HepG2 (cell line): ENCODE data around the gene FAM219B. TPM values are rescaled to one million over a fixed set of nuclear protein-coding genes. Genes with fewer than 3 reads are reported as not detected.

Experiments used
- ATM ChIP-seq: fragments of 450-650 bp; IDR thresholded peaks from 2 replicates; pipeline ENCODE4 v1.7.1; 2017; ENCODE audit warnings: mild to moderate bottlenecking, borderline replicate concordance
- CTCF ChIP-seq: sonication (generic); formaldehyde crosslinking; IDR thresholded peaks from 2 replicates; pipeline ENCODE4 v1.5.0; 2020; ENCODE audit warnings: mild to moderate bottlenecking, missing genetic modification reagents, moderate library complexity
- FOXA1 ChIP-seq, 2 experiments: fragments of 450-650 bp in 1 of 2; sonication (generic) in 1 of 2; formaldehyde crosslinking in 1 of 2; IDR thresholded peaks; 2 replicates each; pipeline versions ENCODE4 v1.4.0 to v1.6.1; 2016 to 2020; ENCODE audit warnings: missing genetic modification reagents in 1 of 2
- GMEB1 ChIP-seq: sonication (generic); formaldehyde crosslinking; IDR thresholded peaks from 2 replicates; pipeline ENCODE4 v1.5.1; 2020; ENCODE audit warnings: missing genetic modification reagents, mild to moderate bottlenecking, borderline replicate concordance
- HDAC6 ChIP-seq: fragments of 200-600 bp; sonication (generic); IDR thresholded peaks from 2 replicates; pipeline ENCODE4 v1.7.0; 2017; ENCODE audit warnings: mild to moderate bottlenecking, antibody characterized with exemption, low read length, low read depth
- MTA3 ChIP-seq: sonication (generic); formaldehyde crosslinking; IDR thresholded peaks from 2 replicates; pipeline ENCODE4 v1.4.0; 2020; ENCODE audit warnings: missing genetic modification reagents
- MTF1 ChIP-seq: sonication (generic); formaldehyde crosslinking; IDR thresholded peaks from 2 replicates; pipeline ENCODE4 v1.5.0; 2020; ENCODE audit warnings: missing genetic modification reagents
- PAXIP1 ChIP-seq: sonication (generic); formaldehyde crosslinking; conservative IDR thresholded peaks from 2 replicates; pipeline ENCODE4 v1.4.0; 2020; ENCODE audit warnings: mild to moderate bottlenecking, missing genetic modification reagents, moderate library complexity
- POLR2G ChIP-seq: fragments of 200-400 bp; formaldehyde crosslinking; IDR thresholded peaks from 2 replicates; pipeline ENCODE4 v1.6.1; 2018; ENCODE audit warnings: mild to moderate bottlenecking, low read depth, low read length, moderate library complexity
- RFX5 ChIP-seq: IDR thresholded peaks from 2 replicates; pipeline ENCODE4 v1.6.1; 2011; ENCODE audit warnings: low read depth, low read length, improper control_type of control experiment
- THAP8 ChIP-seq: sonication (generic); formaldehyde crosslinking; IDR thresholded peaks from 2 replicates; pipeline ENCODE4 v1.5.1; 2020; ENCODE audit warnings: missing genetic modification reagents, mild to moderate bottlenecking, borderline replicate concordance
- TOE1 ChIP-seq: sonication (generic); formaldehyde crosslinking; IDR thresholded peaks from 2 replicates; pipeline ENCODE4 v1.4.0; 2020; ENCODE audit warnings: mild to moderate bottlenecking, missing genetic modification reagents
- ZBTB49 ChIP-seq: sonication (generic); formaldehyde crosslinking; IDR thresholded peaks from 2 replicates; pipeline ENCODE4 v1.4.0; 2020; ENCODE audit warnings: missing genetic modification reagents, borderline replicate concordance
- ZFP91 ChIP-seq: sonication (generic); formaldehyde crosslinking; IDR thresholded peaks from 2 replicates; pipeline ENCODE4 v1.9.0; 2022; ENCODE audit warnings: missing genetic modification reagents, mild to moderate bottlenecking, borderline replicate concordance
- ZNF251 ChIP-seq: sonication (generic); formaldehyde crosslinking; IDR thresholded peaks from 2 replicates; pipeline ENCODE4 v1.9.0; 2021; ENCODE audit warnings: mild to moderate bottlenecking, missing genetic modification reagents
- ZNF597 ChIP-seq: sonication (generic); formaldehyde crosslinking; IDR thresholded peaks from 2 replicates; pipeline ENCODE4 v1.5.0; 2020; ENCODE audit warnings: missing genetic modification reagents
- polyA plus RNA-seq, 8 experiments: library from polyadenylated mRNA; depleted of rRNA in 3 of 8; stranded (reverse) in 7 of 8; unstranded in 1 of 8; fragments of >200 nt; fragmentation: Illumina TruSeq in 4 of 8; extraction: Trizol in 4 of 8; gene quantifications; 2 replicates each; pipeline versions ENCODE4 v1.2.1 to v1.2.3, GENCODE V29; 2011 to 2016; ENCODE audit warnings: low read depth in 4 of 8, missing spikeins in 1 of 8, mixed read lengths in 1 of 8; ENCODE audit not compliant: insufficient read depth in 1 of 8
- total RNA-seq, 5 experiments: library from RNA; depleted of rRNA; stranded (reverse); fragments of >200 nt; fragmentation: Illumina TruSeq; extraction: Trizol; gene quantifications; 2 replicates each; pipeline ENCODE4 v1.2.3, GENCODE V29; 2016; ENCODE audit warnings: low read depth in 1 of 5

The FAM219B gene
- total and polyA plus RNA-seq, 2 of the 13 experiments (the other 11 are each of a cell fraction or from before 2014, with no cell fraction given), result 36.6 to 50.2 TPM

GRCh38 chr15:74889390-74889882, 17.2 kb downstream of the FAM219B start (continued):
- TF ChIP-seq CTCF, result no peak
- no peak for TF ChIP-seq GMEB1 (CRISPR knock-in tag)
- no peak for TF ChIP-seq ZBTB49
- TF ChIP-seq ZNF597 (CRISPR knock-in tag), result no peak
- TF ChIP-seq ATM, result no peak
- no peak for TF ChIP-seq POLR2G
- TF ChIP-seq THAP8 (CRISPR knock-in tag), result no peak
- TF ChIP-seq RFX5, result no peak
- TF ChIP-seq FOXA1 (IDR thresholded peaks at IDR 0.05), result no peak
- TF ChIP-seq FOXA1 (CRISPR knock-in tag; IDR thresholded peaks at IDR 0.05), result no peak
- no peak for TF ChIP-seq MTA3 (CRISPR knock-in tag)
- no peak for TF ChIP-seq HDAC6
- TF ChIP-seq PAXIP1 (CRISPR knock-in tag), result no peak
- no peak for TF ChIP-seq TOE1 (CRISPR knock-in tag)
- TF ChIP-seq ZNF251 (CRISPR knock-in tag), result no peak
- TF ChIP-seq ZFP91 (CRISPR knock-in tag), result no peak
- no peak for TF ChIP-seq MTF1 (CRISPR knock-in tag)
